Trophoblast cell (in vitro differentiated cells and primary cell): Measurements from ENCODE around the gene PIP.
"Not testable (repeated sequence)": the region's sequence is repeated elsewhere in the genome, so short reads cannot be mapped to it uniquely, and the experiment has no call there.

Experiments
- DNase-seq, 2 donors: peaks; one replicate each; pipeline ENCODE4 v3.0.0-alpha.2; 2016
- H2AFZ ChIP-seq: 2 replicates; pipeline ENCODE4 v1.6.1; 2013; ENCODE audit warnings: low read length, moderate library complexity, mild to moderate bottlenecking; ENCODE audit not compliant: insufficient read depth, poor library complexity
- H2AK5ac ChIP-seq: 2 replicates; pipeline ENCODE4 v1.6.1; 2013; ENCODE audit warnings: mild to moderate bottlenecking, low read length
- H2BK120ac ChIP-seq: 2 replicates; pipeline ENCODE4 v1.6.1; 2013; ENCODE audit warnings: low read length, mild to moderate bottlenecking, moderate library complexity; ENCODE audit not compliant: insufficient read depth, poor library complexity
- H2BK12ac ChIP-seq: 2 replicates; pipeline ENCODE4 v1.6.1; 2013; ENCODE audit warnings: mild to moderate bottlenecking, low read length, moderate library complexity
- H2BK5ac ChIP-seq: 2 replicates; pipeline ENCODE4 v1.6.1; 2013; ENCODE audit warnings: low read length, low read depth, moderate library complexity, mild to moderate bottlenecking; ENCODE audit not compliant: poor library complexity
- H3K14ac ChIP-seq: 2 replicates; pipeline ENCODE4 v1.6.1; 2013; ENCODE audit warnings: mild to moderate bottlenecking, low read length
- H3K18ac ChIP-seq: 2 replicates; pipeline ENCODE4 v1.6.1; 2013; ENCODE audit warnings: mild to moderate bottlenecking, low read length
- H3K23ac ChIP-seq: 2 replicates; pipeline ENCODE4 v1.6.1; 2013; ENCODE audit warnings: low read length
- H3K27ac ChIP-seq: 2 replicates; pipeline ENCODE4 v1.5.1; 2013; ENCODE audit warnings: low read depth, mild to moderate bottlenecking, inconsistent platforms, low read length, moderate library complexity
- H3K27me3 ChIP-seq: 2 replicates; pipeline ENCODE4 v1.6.1; 2013; ENCODE audit warnings: inconsistent platforms, mild to moderate bottlenecking, low read length, moderate library complexity; ENCODE audit not compliant: insufficient read depth
- H3K36me3 ChIP-seq, 2 experiments: 1 replicate in 1 of 2; 2 replicates in 1 of 2; pipeline ENCODE4 v1.6.1; 2013; ENCODE audit warnings: low read length in 2 of 2, mild to moderate bottlenecking in 2 of 2, moderate library complexity in 1 of 2; ENCODE audit not compliant: insufficient read depth in 2 of 2, control insufficient read depth in 1 of 2
- H3K4ac ChIP-seq: 2 replicates; pipeline ENCODE4 v1.6.1; 2013; ENCODE audit warnings: low read depth, mild to moderate bottlenecking, low read length, moderate library complexity
- H3K4me1 ChIP-seq, 2 experiments: 1 replicate in 1 of 2; 2 replicates in 1 of 2; pipeline ENCODE4 v1.6.1; 2013; ENCODE audit warnings: low read length in 2 of 2, mild to moderate bottlenecking in 2 of 2, moderate library complexity in 1 of 2; ENCODE audit not compliant: insufficient read depth in 2 of 2, control insufficient read depth in 1 of 2
- H3K4me2 ChIP-seq: 2 replicates; pipeline ENCODE4 v1.6.1; 2013; ENCODE audit warnings: inconsistent platforms, mild to moderate bottlenecking, low read length, moderate library complexity
- H3K4me3 ChIP-seq: 2 replicates; pipeline ENCODE4 v1.5.1; 2013; ENCODE audit warnings: mild to moderate bottlenecking, low read depth, low read length, inconsistent platforms
- H3K79me1 ChIP-seq: one replicate; pipeline ENCODE4 v1.6.1; 2013; ENCODE audit warnings: low read length
- H3K79me2 ChIP-seq: 2 replicates; pipeline ENCODE4 v1.6.1; 2013; ENCODE audit warnings: low read length, mild to moderate bottlenecking; ENCODE audit not compliant: control insufficient read depth, insufficient read depth, poor library complexity
- H3K9ac ChIP-seq: 2 replicates; pipeline ENCODE4 v1.6.1; 2013; ENCODE audit warnings: mild to moderate bottlenecking, low read length
- H3K9me3 ChIP-seq: 2 replicates; pipeline ENCODE4 v1.6.1; 2013; ENCODE audit warnings: low read depth, mild to moderate bottlenecking, control low read depth, inconsistent platforms, low read length; ENCODE audit not compliant: insufficient read depth
- H4K12ac ChIP-seq: 2 replicates; pipeline ENCODE4 v1.6.1; 2013; ENCODE audit warnings: low read depth, mild to moderate bottlenecking, low read length, moderate library complexity
- H4K8ac ChIP-seq: 2 replicates; pipeline ENCODE4 v1.6.1; 2013; ENCODE audit warnings: low read depth, mild to moderate bottlenecking, low read length, moderate library complexity
- H4K91ac ChIP-seq: one replicate; pipeline ENCODE4 v1.6.1; 2013; ENCODE audit warnings: low read depth, mild to moderate bottlenecking, low read length, moderate library complexity
- WGBS: extraction: QIAGEN DNeasy Blood & Tissue Kit; methylation state at CpG from one replicate; pipeline ENCODE4 v1.1.7; 2013; ENCODE audit warnings: missing lambda C conversion rate; ENCODE audit not compliant: insufficient read length, insufficient coverage; ENCODE audit errors: extremely low coverage; 5-methylcytosine and 5-hydroxymethylcytosine counted together

The PIP gene

GRCh38 chr7:143150696-143151095 is 18.8 kb downstream of the PIP start:
- H4K12ac ChIP-seq, H3K4me2 ChIP-seq, H2AK5ac ChIP-seq, H4K91ac ChIP-seq, H3K4ac ChIP-seq, H2BK5ac ChIP-seq, H3K23ac ChIP-seq, H2AFZ ChIP-seq, H3K4me3 ChIP-seq, H3K27me3 ChIP-seq, H3K18ac ChIP-seq, H3K9me3 ChIP-seq, H3K27ac ChIP-seq, H3K9ac ChIP-seq, H3K4me1 ChIP-seq, DNase-seq, H2BK12ac ChIP-seq, H3K14ac ChIP-seq, H3K36me3 ChIP-seq, H2BK120ac ChIP-seq, H4K8ac ChIP-seq, H3K79me2 ChIP-seq, H3K79me1 ChIP-seq: not testable (repeated sequence)
- WGBS = no CpG with 5 or more reads among the region's 6 CpGs

DNA sequence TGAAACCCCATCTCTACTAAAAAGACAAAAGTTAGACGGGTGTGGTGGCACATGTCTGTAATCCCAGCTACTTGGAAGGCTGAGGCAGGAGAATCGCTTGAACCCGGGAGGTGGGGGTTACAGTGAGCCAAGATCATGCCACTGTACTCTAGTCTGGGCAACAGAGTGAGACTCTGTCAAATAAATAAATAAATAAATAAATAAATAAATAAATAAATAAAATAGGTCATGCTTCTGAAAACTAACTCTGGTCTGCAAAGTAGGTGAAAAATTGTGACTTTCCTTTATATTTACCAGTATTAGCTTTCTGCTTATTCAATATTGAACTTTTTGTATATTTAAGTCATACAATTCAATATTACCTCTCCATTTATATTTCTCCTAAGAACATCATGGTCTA is 26.7 kb downstream of the PIP start:
- H3K79me1 ChIP-seq = not testable (repeated sequence)

GRCh38 chr7:143171697-143172096 is 39.8 kb downstream of the PIP start:
- Histone ChIP-seq H3K18ac (no peak overlapping the region), H4K8ac (no peak overlapping the region), H3K27ac (no peak overlapping the region), H3K36me3 (no peaks in the 10 kb centered on the region), H3K4ac (no peak overlapping the region), H2BK120ac (no peak overlapping the region), H3K4me1 (no peaks in the 10 kb centered on the region), H3K4me2 (no peak overlapping the region), H4K12ac (no peak overlapping the region), H2BK12ac (no peak overlapping the region), H3K23ac (no peak overlapping the region), H4K91ac (no peak overlapping the region), H2AK5ac (no peak overlapping the region), H3K79me1 (no peaks in the 10 kb centered on the region), H3K79me2 (no peaks in the 10 kb centered on the region), H3K4me3 (no peak overlapping the region), H2BK5ac (no peak overlapping the region), H3K9ac (no peak overlapping the region), H2AFZ (no peak overlapping the region), H3K27me3 (no peaks in the 10 kb centered on the region), H3K14ac (no peak overlapping the region), H3K9me3 (no peaks in the 10 kb centered on the region)
- DNase-seq = no peak

More for the DNA sequence above, 26.7 kb downstream of the PIP start:
- not testable (repeated sequence) for H3K4me1 ChIP-seq, H2AFZ ChIP-seq, H4K12ac ChIP-seq, H4K8ac ChIP-seq, H4K91ac ChIP-seq, H3K14ac ChIP-seq, H3K23ac ChIP-seq, H3K4me2 ChIP-seq, H3K79me2 ChIP-seq, H3K18ac ChIP-seq, H2BK12ac ChIP-seq, H3K9me3 ChIP-seq, H3K4me3 ChIP-seq, DNase-seq, H2AK5ac ChIP-seq, H3K9ac ChIP-seq, H3K4ac ChIP-seq, H3K27me3 ChIP-seq, H2BK120ac ChIP-seq, H3K27ac ChIP-seq, H3K36me3 ChIP-seq, H2BK5ac ChIP-seq
- no CpG with 5 or more reads among the region's 3 CpGs for WGBS

DNA sequence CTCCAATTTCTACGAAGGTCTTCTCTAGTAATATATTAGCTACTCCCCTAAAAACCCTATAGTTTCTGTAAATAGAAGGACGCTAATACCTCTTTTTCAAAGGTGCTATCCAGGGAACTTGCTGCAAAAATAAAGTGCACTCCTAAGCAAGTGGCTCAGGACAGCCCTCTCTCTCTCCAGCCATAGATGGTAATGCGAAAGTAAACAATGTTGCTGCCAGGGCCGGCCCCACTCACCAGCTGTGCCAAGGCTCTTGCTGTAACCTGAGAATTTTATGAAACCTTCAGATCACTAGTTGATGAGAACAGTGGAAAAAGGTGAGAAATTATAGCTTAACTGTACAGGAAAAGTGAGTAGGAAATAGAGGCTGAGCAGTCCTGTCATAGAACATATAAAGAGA is 40.5 kb downstream of the PIP start:
- Histone ChIP-seq H3K79me2 (no peaks in the 10 kb centered on the region), H4K91ac (no peak overlapping the region), H3K18ac (no peak overlapping the region), H4K8ac (no peak overlapping the region), H2BK5ac (no peak overlapping the region), H3K79me1 (no peaks in the 10 kb centered on the region), H2BK120ac (no peak overlapping the region), H3K4me2 (no peak overlapping the region), H3K14ac (no peak overlapping the region), H2BK12ac (no peak overlapping the region), H2AK5ac (no peak overlapping the region), H3K4me3 (no peak overlapping the region), H3K9ac (no peak overlapping the region), H3K23ac (no peak overlapping the region), H4K12ac (no peak overlapping the region), H3K4me1 (no peaks in the 10 kb centered on the region), H2AFZ (no peak overlapping the region), H3K4ac (no peak overlapping the region), H3K27me3 (no peaks in the 10 kb centered on the region), H3K9me3 (no peaks in the 10 kb centered on the region), H3K36me3 (no peaks in the 10 kb centered on the region), H3K27ac (no peak overlapping the region)
- WGBS = no CpG with 5 or more reads among the region's 4 CpGs
- DNase-seq = no peak

- Histone ChIP-seq H2AFZ (no peak overlapping the region), H3K79me1 (no peaks in the 10 kb centered on the region), H2AK5ac (no peak overlapping the region), H3K4me1 (no peaks in the 10 kb centered on the region), H3K14ac (no peak overlapping the region), H2BK5ac (no peak overlapping the region), H2BK120ac (no peak overlapping the region), H3K36me3 (no peaks in the 10 kb centered on the region), H3K18ac (no peak overlapping the region), H3K9me3 (no peaks in the 10 kb centered on the region), H3K79me2 (no peaks in the 10 kb centered on the region), H3K27me3 (no peaks in the 10 kb centered on the region), H3K4ac (no peak overlapping the region), H4K91ac (no peak overlapping the region), H3K9ac (no peak overlapping the region), H4K8ac (no peak overlapping the region), H2BK12ac (no peak overlapping the region), H3K4me3 (no peak overlapping the region), H3K27ac (no peak overlapping the region), H3K23ac (no peak overlapping the region), H4K12ac (no peak overlapping the region), H3K4me2 (no peak overlapping the region)
- WGBS = no CpG with 5 or more reads among the region's 5 CpGs
- no peak for DNase-seq
Measured at GRCh38 chr7:143176128-143176527, 44.3 kb downstream of the PIP start.
